GM19438 (cell line): ENCODE measurements around the gene COPS9.

Experiments
- ATAC-seq: cut with Tn5 transposase; IDR thresholded peaks from one replicate; pipeline ENCODE4 v1.9.1; 2021; ENCODE audit warnings: low read depth; ENCODE audit not compliant: unreplicated experiment

Gene COPS9

GRCh38 chr2:240137596-240138253 lies 1.6 kb upstream of the COPS9 start:
- ATAC-seq: no peak

- ATAC-seq: peak; percentile 15
Measured at GRCh38 chr2:240136671-240137292, 677 bp upstream of the COPS9 start.

GRCh38 chr2:240135706-240136012 lies 446 bp downstream of the COPS9 start:
- no peak for ATAC-seq

GRCh38 chr2:240134956-240135520 lies 1.1 kb downstream of the COPS9 start:
- ATAC-seq: no peak

- ATAC-seq: no peak
Measured at GRCh38 chr2:240134466-240134865, 1.6 kb downstream of the COPS9 start.

GRCh38 chr2:240133401-240133800 lies 2.7 kb downstream of the COPS9 start:
- no peak for ATAC-seq

- no peak for ATAC-seq
Measured at GRCh38 chr2:240132651-240132980, 3.5 kb downstream of the COPS9 start.

- ATAC-seq: no peak
Measured at GRCh38 chr2:240131941-240132650, 4.0 kb downstream of the COPS9 start.

- ATAC-seq: no peak
Measured at GRCh38 chr2:240131296-240131695, 4.8 kb downstream of the COPS9 start.

GRCh38 chr2:240130393-240131195 lies 5.5 kb downstream of the COPS9 start:
- ATAC-seq: no peak

- no peak for ATAC-seq
Measured at GRCh38 chr2:240129731-240130392, 6.2 kb downstream of the COPS9 start.

- no peak for ATAC-seq
Measured at GRCh38 chr2:240129311-240129710, 6.8 kb downstream of the COPS9 start.

- ATAC-seq: no peak
Measured at GRCh38 chr2:240128608-240129145, 7.4 kb downstream of the COPS9 start.

- ATAC-seq: no peak
Measured at GRCh38 chr2:240127911-240128607, 8.0 kb downstream of the COPS9 start.

- ATAC-seq: no peak
Measured at GRCh38 chr2:240127191-240127750, 8.8 kb downstream of the COPS9 start.

- ATAC-seq: no peak
Measured at GRCh38 chr2:240126731-240127130, 9.4 kb downstream of the COPS9 start.

- ATAC-seq: no peak
Measured at GRCh38 chr2:240125742-240126141, 10.4 kb downstream of the COPS9 start.

- no peak for ATAC-seq
Measured at GRCh38 chr2:240124651-240125030, 11.5 kb downstream of the COPS9 start.
